Measurements from ENCODE around the gene FCF1. TPM values are rescaled to one million over a fixed set of nuclear protein-coding genes. Genes with fewer than 3 reads are reported as not detected.

FCF1 gene
- total and polyA plus RNA-seq, 11 donors, result 4.3 to 46.2 (median 36.7) TPM

DNA sequence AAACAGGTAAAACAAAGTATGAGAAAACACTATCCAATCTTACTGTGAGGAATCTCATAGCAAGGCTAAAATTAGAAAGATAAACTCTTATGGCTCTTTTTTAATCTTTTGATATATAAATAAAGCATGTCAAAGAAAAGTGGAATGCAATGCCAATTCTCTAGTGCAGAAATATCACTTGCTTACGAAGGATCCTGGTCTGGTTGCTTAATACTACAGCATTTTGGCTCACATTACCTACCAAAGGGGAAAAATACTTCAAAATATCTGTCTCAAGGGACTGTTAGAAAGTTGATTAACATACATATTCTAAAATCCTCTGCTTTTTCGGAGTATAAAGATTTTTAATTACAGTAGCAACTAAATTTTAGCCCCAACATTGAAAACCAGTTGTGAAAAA, 21.5 kb upstream of the FCF1 start:
- H3K9me3 ChIP-seq, result no peaks in the 10 kb centered on the region
- ATAC-seq, result no peak
- intact Hi-C loops (cut with DNase I), result no loop called here
- DNase-seq, result no peak
- peak overlapping the region in 10 of 12 donors; percentile 1 to 53 (median 16) for H3K27ac ChIP-seq
- no peaks in the 10 kb centered on the region for H3K27me3 ChIP-seq
- peaks cover 0 to 60% (median 47%) of the 10 kb centered on the region in 9 donors for H3K36me3 ChIP-seq
- H3K4me3 ChIP-seq, result no peak overlapping the region
- TF ChIP-seq, protein P1, sequence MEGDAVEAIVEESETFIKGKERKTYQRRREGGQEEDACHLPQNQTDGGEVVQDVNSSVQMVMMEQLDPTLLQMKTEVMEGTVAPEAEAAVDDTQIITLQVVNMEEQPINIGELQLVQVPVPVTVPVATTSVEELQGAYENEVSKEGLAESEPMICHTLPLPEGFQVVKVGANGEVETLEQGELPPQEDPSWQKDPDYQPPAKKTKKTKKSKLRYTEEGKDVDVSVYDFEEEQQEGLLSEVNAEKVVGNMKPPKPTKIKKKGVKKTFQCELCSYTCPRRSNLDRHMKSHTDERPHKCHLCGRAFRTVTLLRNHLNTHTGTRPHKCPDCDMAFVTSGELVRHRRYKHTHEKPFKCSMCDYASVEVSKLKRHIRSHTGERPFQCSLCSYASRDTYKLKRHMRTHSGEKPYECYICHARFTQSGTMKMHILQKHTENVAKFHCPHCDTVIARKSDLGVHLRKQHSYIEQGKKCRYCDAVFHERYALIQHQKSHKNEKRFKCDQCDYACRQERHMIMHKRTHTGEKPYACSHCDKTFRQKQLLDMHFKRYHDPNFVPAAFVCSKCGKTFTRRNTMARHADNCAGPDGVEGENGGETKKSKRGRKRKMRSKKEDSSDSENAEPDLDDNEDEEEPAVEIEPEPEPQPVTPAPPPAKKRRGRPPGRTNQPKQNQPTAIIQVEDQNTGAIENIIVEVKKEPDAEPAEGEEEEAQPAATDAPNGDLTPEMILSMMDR (IDR thresholded peaks at IDR 0.05), result no peak
- no peak for TF ChIP-seq POLR2A (IDR thresholded peaks at IDR 0.05)
- WGBS, 4 donors, result 61 to 71% (median 63%) methylated on average over 2 of the region's 2 CpGs
- H3K4me1 ChIP-seq, result peaks cover 0 to 36% (median 14%) of the 10 kb centered on the region in 12 donors

DNA sequence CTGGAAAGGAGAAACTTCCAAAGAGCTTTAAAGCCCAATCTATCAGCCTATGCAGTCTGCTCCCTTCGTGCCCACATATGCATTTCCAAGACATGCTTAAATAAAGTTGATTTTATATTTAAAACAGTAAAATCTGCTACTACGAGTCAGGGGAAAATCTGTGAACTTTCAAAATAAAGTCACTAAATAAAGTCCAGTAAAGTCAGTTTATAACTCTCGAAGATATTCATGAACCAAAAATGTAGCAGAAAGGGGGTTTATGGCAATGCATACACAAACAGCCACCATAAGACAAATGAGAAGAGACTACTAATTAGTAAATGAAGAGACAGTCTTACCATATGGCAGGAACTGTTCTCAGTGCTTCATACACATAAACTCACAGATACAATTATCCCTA, 19.8 kb upstream of the FCF1 start:
- intact Hi-C loops (cut with DNase I), result no loop called here
- no peak overlapping the region for H3K4me3 ChIP-seq
- H3K36me3 ChIP-seq, result peaks cover 0 to 49% (median 38%) of the 10 kb centered on the region in 9 donors
- no peak for TF ChIP-seq POLR2A (IDR thresholded peaks at IDR 0.05)
- TF ChIP-seq, protein P1 (IDR thresholded peaks at IDR 0.05), result no peak
- H3K9me3 ChIP-seq, result no peaks in the 10 kb centered on the region
- no peak for ATAC-seq
- H3K4me1 ChIP-seq, result peaks cover 0 to 31% (median 12%) of the 10 kb centered on the region in 12 donors
- H3K27ac ChIP-seq, result no peak overlapping the region
- no peaks in the 10 kb centered on the region for H3K27me3 ChIP-seq
- DNase-seq, result no peak
- 94 to 98% (median 98%) methylated on average over 3 of the region's 3 CpGs for WGBS, 4 donors

DNA sequence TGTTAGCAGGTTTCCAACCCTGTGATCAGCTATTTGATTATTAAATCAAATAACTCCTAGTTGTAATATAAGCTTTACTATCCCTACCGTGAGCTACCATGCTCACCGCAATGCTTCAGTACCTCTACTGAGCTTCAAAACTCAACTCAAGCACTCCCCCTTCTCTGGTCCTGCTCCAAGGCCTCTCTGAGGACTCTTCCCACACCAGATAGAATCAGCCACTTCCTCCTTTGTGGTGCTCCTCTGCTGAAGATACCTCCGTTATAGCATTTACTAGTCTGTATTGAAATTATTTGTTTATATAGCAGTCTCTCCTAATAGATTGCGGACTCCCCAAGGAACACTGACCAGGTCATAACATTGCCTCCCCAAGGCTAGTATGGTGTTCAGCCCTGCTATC, 17.5 kb upstream of the FCF1 start:
- ATAC-seq (no peak), DNase-seq (no peak)
- no peak overlapping the region for H3K27ac ChIP-seq
- H3K9me3 ChIP-seq, result no peaks in the 10 kb centered on the region
- peaks cover 0 to 30% (median 12%) of the 10 kb centered on the region in 12 donors for H3K4me1 ChIP-seq
- intact Hi-C loops (cut with DNase I), result no loop called here
- H3K4me3 ChIP-seq, result no peak overlapping the region
- H3K27me3 ChIP-seq, result no peaks in the 10 kb centered on the region
- TF ChIP-seq, protein P1 (IDR thresholded peaks at IDR 0.05), result no peak
- TF ChIP-seq POLR2A (IDR thresholded peaks at IDR 0.05), result no peak
- peaks cover 0 to 29% (median 21%) of the 10 kb centered on the region in 9 donors for H3K36me3 ChIP-seq
- 91 to 99% (median 92%) methylated on average over 4 of the region's 4 CpGs for WGBS, 4 donors

DNA sequence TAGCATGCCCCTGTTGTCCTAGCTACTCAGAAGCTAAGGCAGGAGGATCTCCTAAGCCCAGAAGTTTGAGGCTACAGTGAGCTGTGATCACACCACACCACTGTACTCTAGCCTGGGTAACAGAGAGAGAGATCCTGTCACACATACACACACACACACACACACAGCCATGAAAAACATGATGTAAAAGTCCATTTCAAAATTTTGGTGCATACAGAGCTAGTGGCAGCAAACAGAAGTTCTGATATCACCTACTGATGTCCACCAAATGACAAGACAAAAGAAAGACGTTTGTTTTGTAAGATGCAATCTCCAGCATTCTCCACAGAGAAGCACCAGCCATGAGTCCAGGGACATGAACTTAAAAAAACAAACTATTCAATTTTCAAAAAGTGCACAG, 15.9 kb upstream of the FCF1 start:
- TF ChIP-seq POLR2A (IDR thresholded peaks at IDR 0.05), result no peak
- TF ChIP-seq, protein P1 (IDR thresholded peaks at IDR 0.05), result no peak
- peaks cover 0 to 19% (median 5%) of the 10 kb centered on the region in 12 donors for H3K4me1 ChIP-seq

More for the DNA sequence above, 15.9 kb upstream of the FCF1 start:
- 72 to 82% (median 75%) methylated on average over 1 of the region's 1 CpG for WGBS, 4 donors
- Histone ChIP-seq H3K4me3 (no peak overlapping the region), H3K27me3 (no peaks in the 10 kb centered on the region), H3K9me3 (no peaks in the 10 kb centered on the region), H3K27ac (no peak overlapping the region), H3K36me3 (peaks cover 0 to 15% (median 6%) of the 10 kb centered on the region in 9 donors)
- DNase-seq (no peak), ATAC-seq (no peak)
- intact Hi-C loops (cut with DNase I), result no loop called here
